GM19372 (cell line): ENCODE measurements around the gene ZNF791.
"Not testable (repeated sequence)": the region's sequence is repeated elsewhere in the genome, so short reads cannot be mapped to it uniquely, and the experiment has no call there.

Experiments
- ATAC-seq: cut with Tn5 transposase; IDR thresholded peaks from one replicate; pipeline ENCODE4 v1.9.1; 2021; ENCODE audit warnings: mild to moderate bottlenecking, low read depth, moderate library complexity; ENCODE audit not compliant: unreplicated experiment

Gene ZNF791

GRCh38 chr19:12610540-12611360, at the start of gene ZNF791, which contains the start of gene ZNF490:
Gene ZNF791, plus strand, starts transcription at chr19:12610920. Its CDS starts 160 bp downstream, at chr19:12611080.
Gene ZNF490, minus strand, starts transcription at chr19:12610813. Its CDS starts 133 bp downstream, at chr19:12610680.
- ATAC-seq: peak; percentile 74

GRCh38 chr19:12564016-12564664, 46.6 kb upstream of the ZNF791 start:
- no peak for ATAC-seq

GRCh38 chr19:12566380-12566779, 44.3 kb upstream of the ZNF791 start:
- not testable (repeated sequence) for ATAC-seq

GRCh38 chr19:12567951-12568350, 42.8 kb upstream of the ZNF791 start:
- no peak for ATAC-seq

- no peak for ATAC-seq
These were observed 36.7 kb upstream of the ZNF791 start for GRCh38 chr19:12574036-12574435.

- no peak for ATAC-seq
These were observed 32.1 kb upstream of the ZNF791 start for GRCh38 chr19:12578641-12579040.

- no peak for ATAC-seq
These were observed 30.5 kb upstream of the ZNF791 start for GRCh38 chr19:12580180-12580694.

- ATAC-seq: no peak
These were observed 29.6 kb upstream of the ZNF791 start for GRCh38 chr19:12581100-12581499.

GRCh38 chr19:12596485-12596884, 14.2 kb upstream of the ZNF791 start:
- ATAC-seq: no peak

- no peak for ATAC-seq
These were observed 13.7 kb upstream of the ZNF791 start for GRCh38 chr19:12596927-12597548.

GRCh38 chr19:12597594-12597993, 13.1 kb upstream of the ZNF791 start:
- ATAC-seq: no peak

GRCh38 chr19:12603714-12604113, 7.0 kb upstream of the ZNF791 start:
- no peak for ATAC-seq

- ATAC-seq: no peak
These were observed 3.9 kb upstream of the ZNF791 start for GRCh38 chr19:12606796-12607195.

- no peak for ATAC-seq
These were observed 3.1 kb upstream of the ZNF791 start for GRCh38 chr19:12607631-12608030.

GRCh38 chr19:12611361-12611699, 610 bp downstream of the ZNF791 start:
- no peak for ATAC-seq

GRCh38 chr19:12617646-12618045, 6.9 kb downstream of the ZNF791 start:
- ATAC-seq: no peak

- ATAC-seq: not testable (repeated sequence)
These were observed 10.7 kb downstream of the ZNF791 start for GRCh38 chr19:12621253-12622024.

- no peak for ATAC-seq
These were observed 12.8 kb downstream of the ZNF791 start for GRCh38 chr19:12623361-12624031.

- no peak for ATAC-seq
These were observed 16.2 kb downstream of the ZNF791 start for GRCh38 chr19:12626958-12627357.
